Activated naive CD8-positive, alpha-beta T cell treated with anti-CD3 and anti-CD28 coated beads, Interleukin-2, amount 50 U/mL, for 24 hours (primary cell): ENCODE measurements around the gene PRR5.

Experiments used
- ATAC-seq: fragments of 150-1000 bp; cut with Tn5 transposase; one replicate; pipeline ENCODE4 v1.10.0; 2021
- DNase-seq: peaks from one replicate; pipeline ENCODE4 v3.0.0; 2021
- H3K27ac Mint-ChIP-seq: one replicate; pipeline ENCODE4 v1.8.0; 2021; ENCODE audit warnings: mild to moderate bottlenecking, mixed read lengths
- H3K27me3 Mint-ChIP-seq: one replicate; pipeline ENCODE4 v1.8.0; 2021; ENCODE audit warnings: mixed read lengths
- H3K36me3 Mint-ChIP-seq: one replicate; pipeline ENCODE4 v1.8.0; 2021; ENCODE audit warnings: low read depth, mixed read lengths
- H3K4me1 Mint-ChIP-seq: one replicate; pipeline ENCODE4 v1.8.0; 2021; ENCODE audit warnings: mixed read lengths
- H3K4me3 Mint-ChIP-seq: one replicate; pipeline ENCODE4 v1.8.0; 2021; ENCODE audit warnings: mild to moderate bottlenecking, moderate library complexity, mixed read lengths
- H3K9me3 Mint-ChIP-seq: one replicate; pipeline ENCODE4 v1.8.0; 2021; ENCODE audit warnings: mixed read lengths

The PRR5 gene

GRCh38 chr22:44727709-44728108 is 25.7 kb downstream of the PRR5 start:
- Mint-ChIP-seq H3K27ac (no peak overlapping the region), H3K36me3 (peaks cover 7% of the 10 kb centered on the region), H3K27me3 (no peaks in the 10 kb centered on the region), H3K9me3 (no peaks in the 10 kb centered on the region), H3K4me1 (peaks cover 9% of the 10 kb centered on the region), H3K4me3 (no peak overlapping the region)
- no peak for DNase-seq
- no peak for ATAC-seq

- ATAC-seq (no peak), DNase-seq (no peak)
- Mint-ChIP-seq H3K27me3 (no peaks in the 10 kb centered on the region), H3K27ac (no peak overlapping the region), H3K9me3 (no peaks in the 10 kb centered on the region), H3K4me3 (no peak overlapping the region), H3K4me1 (peaks cover 9% of the 10 kb centered on the region), H3K36me3 (peaks cover 8% of the 10 kb centered on the region)
Observed at GRCh38 chr22:44728761-44729324, 26.8 kb downstream of the PRR5 start.

DNA sequence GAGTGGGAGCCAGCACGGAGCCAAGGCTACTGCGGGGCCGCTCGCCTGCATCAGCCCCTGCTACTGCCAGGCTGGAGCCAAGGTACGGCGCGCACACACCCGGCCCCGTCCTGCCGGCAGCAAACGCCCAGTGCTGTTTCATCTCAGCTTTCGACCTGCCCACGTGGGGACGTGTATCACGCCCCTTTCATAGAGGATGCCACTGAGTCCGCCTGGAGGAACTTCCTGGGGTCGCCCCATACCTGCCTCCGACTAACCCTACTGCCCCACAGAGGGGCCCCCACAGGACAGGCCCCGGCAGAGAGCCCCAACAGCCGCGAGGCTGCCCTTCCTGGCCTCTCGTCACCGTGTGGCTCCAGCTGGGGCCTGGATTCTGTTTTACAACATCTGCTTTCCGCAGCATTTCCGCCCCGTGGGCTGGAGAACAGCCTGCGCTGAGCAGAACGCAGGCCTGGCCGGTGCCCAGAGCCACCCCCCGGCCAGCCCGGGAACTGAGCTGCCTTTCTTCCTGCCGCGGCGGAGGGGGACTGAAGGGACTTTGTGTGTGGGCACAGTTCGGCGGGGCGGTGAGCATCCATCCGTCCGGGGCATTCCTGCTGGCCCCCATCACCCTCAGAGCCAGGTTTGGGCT is 27.5 kb downstream of the PRR5 start:
- Mint-ChIP-seq H3K9me3 (no peaks in the 10 kb centered on the region), H3K27ac (no peak overlapping the region), H3K36me3 (peaks cover 8% of the 10 kb centered on the region), H3K27me3 (no peaks in the 10 kb centered on the region), H3K4me1 (peaks cover 9% of the 10 kb centered on the region), H3K4me3 (no peak overlapping the region)
- peak; percentile 16 for ATAC-seq
- no peak for DNase-seq

- H3K4me1 Mint-ChIP-seq: peaks cover 9% of the 10 kb centered on the region
- H3K36me3 Mint-ChIP-seq: peaks cover 8% of the 10 kb centered on the region
- H3K4me3 Mint-ChIP-seq: no peak overlapping the region
- no peak for ATAC-seq
- no peak overlapping the region for H3K27ac Mint-ChIP-seq
- H3K27me3 Mint-ChIP-seq: no peaks in the 10 kb centered on the region
- H3K9me3 Mint-ChIP-seq: no peaks in the 10 kb centered on the region
- no peak for DNase-seq
Observed at GRCh38 chr22:44730022-44730393, 28.0 kb downstream of the PRR5 start.

- ATAC-seq (no peak), DNase-seq (no peak)
- no peak overlapping the region for H3K27ac Mint-ChIP-seq
- H3K27me3 Mint-ChIP-seq: no peaks in the 10 kb centered on the region
- H3K4me3 Mint-ChIP-seq: no peak overlapping the region
- H3K4me1 Mint-ChIP-seq: peaks cover 9% of the 10 kb centered on the region
- H3K36me3 Mint-ChIP-seq: peaks cover 8% of the 10 kb centered on the region
- no peaks in the 10 kb centered on the region for H3K9me3 Mint-ChIP-seq
Observed at GRCh38 chr22:44730490-44731356, 28.7 kb downstream of the PRR5 start.

- H3K36me3 Mint-ChIP-seq: peaks cover 8% of the 10 kb centered on the region
- H3K9me3 Mint-ChIP-seq: no peaks in the 10 kb centered on the region
- H3K27me3 Mint-ChIP-seq: no peaks in the 10 kb centered on the region
- no peak overlapping the region for H3K4me3 Mint-ChIP-seq
- H3K4me1 Mint-ChIP-seq: peaks cover 9% of the 10 kb centered on the region
- H3K27ac Mint-ChIP-seq: no peak overlapping the region
- DNase-seq (no peak), ATAC-seq (no peak)
Observed at GRCh38 chr22:44731357-44731970, 29.5 kb downstream of the PRR5 start.

DNA sequence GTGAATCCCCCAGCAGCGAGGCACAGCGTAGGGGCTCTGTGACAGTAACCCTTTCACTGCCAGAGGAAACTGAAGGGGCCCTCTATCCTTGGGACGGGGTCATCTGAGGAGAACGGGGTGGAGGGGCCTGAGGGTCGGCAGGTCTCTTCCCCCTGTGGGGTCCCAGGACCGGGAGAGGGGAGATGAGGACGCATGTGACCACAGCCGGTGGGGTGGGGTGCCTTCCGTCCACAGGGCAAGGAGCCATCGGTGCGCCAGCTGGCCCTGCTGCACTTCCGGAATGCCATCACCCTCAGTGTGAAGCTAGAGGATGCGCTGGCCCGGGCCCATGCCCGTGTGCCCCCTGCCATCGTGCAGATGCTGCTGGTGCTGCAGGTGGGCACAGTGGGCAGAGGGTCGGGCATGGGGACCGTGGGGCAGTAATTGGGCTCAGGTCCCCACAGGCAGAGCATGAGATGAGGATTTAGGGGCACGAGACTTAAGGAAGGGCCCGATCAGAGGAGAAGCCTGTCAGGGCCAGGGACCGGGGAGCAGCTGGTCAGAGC is 30.1 kb downstream of the PRR5 start:
- no peak overlapping the region for H3K27ac Mint-ChIP-seq
- peaks cover 8% of the 10 kb centered on the region for H3K36me3 Mint-ChIP-seq
- ATAC-seq: no peak
- H3K9me3 Mint-ChIP-seq: no peaks in the 10 kb centered on the region
- H3K4me3 Mint-ChIP-seq: no peak overlapping the region
- DNase-seq: no peak
- peaks cover 9% of the 10 kb centered on the region for H3K4me1 Mint-ChIP-seq
- no peaks in the 10 kb centered on the region for H3K27me3 Mint-ChIP-seq

DNA sequence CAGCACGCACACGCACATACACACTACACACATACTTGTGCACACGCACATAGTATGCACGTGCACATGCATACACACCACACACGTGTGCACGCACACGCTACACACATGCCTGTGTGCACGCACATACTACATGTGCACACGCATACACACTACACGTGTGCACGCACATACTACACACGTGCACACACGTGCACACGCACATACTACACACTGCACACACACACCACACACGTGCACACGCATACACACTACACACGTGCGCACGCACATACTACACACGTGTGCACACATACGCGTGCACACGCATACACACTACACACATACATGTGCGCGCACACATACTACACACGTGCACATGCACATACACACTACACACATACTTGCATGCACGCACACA is 30.7 kb downstream of the PRR5 start:
- ATAC-seq (no peak), DNase-seq (no peak)
- Mint-ChIP-seq H3K4me3 (no peak overlapping the region), H3K36me3 (peaks cover 8% of the 10 kb centered on the region), H3K27ac (no peak overlapping the region), H3K4me1 (peaks cover 9% of the 10 kb centered on the region), H3K27me3 (no peaks in the 10 kb centered on the region), H3K9me3 (no peaks in the 10 kb centered on the region)

DNA sequence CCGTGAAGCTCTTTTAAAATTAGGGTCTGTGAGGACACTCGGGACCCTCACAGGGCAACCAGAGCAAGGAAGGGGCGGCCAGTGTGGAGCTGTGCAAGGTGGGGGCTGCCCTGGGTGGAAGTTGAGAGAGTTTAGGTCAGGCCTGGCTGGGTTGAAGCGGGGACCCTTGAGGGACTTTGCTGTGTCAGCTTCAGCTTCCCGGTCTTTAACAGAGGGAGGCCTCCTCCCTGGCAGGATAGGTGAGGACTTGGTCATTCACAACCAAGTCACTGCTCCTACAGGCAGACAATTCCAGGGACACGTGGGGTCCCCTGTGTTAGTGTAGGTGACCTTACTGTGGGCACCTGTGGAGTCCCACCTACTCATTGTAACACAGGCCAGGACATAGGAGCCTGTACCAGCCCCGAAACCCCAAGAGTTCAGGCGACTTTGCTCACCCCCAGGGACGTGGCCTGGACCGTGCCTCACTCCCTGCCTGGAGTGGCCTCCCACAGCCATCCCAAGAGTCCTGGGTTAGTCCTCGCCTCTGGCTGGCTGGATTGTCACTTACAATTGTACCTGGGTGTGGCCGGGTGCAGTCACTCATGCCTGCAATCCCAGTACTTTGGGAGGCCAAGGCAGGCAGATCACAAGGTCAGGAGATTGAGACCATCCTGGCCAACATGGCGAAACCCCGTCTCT is 31.6 kb downstream of the PRR5 start:
- Mint-ChIP-seq H3K9me3 (no peaks in the 10 kb centered on the region), H3K36me3 (peaks cover 8% of the 10 kb centered on the region), H3K27ac (no peak overlapping the region), H3K4me3 (no peak overlapping the region), H3K27me3 (no peaks in the 10 kb centered on the region), H3K4me1 (peaks cover 7% of the 10 kb centered on the region)
- ATAC-seq: no peak
- DNase-seq: no peak

- peaks cover 2% of the 10 kb centered on the region for H3K4me1 Mint-ChIP-seq
- ATAC-seq (no peak), DNase-seq (no peak)
- H3K27me3 Mint-ChIP-seq: no peaks in the 10 kb centered on the region
- H3K36me3 Mint-ChIP-seq: peaks cover 8% of the 10 kb centered on the region
- H3K4me3 Mint-ChIP-seq: no peak overlapping the region
- H3K9me3 Mint-ChIP-seq: no peaks in the 10 kb centered on the region
- no peak overlapping the region for H3K27ac Mint-ChIP-seq
Observed at GRCh38 chr22:44734278-44734677, 32.3 kb downstream of the PRR5 start.

GRCh38 chr22:44734801-44735517 is 33.0 kb downstream of the PRR5 start:
- Mint-ChIP-seq H3K27me3 (no peaks in the 10 kb centered on the region), H3K27ac (no peak overlapping the region), H3K4me1 (no peaks in the 10 kb centered on the region), H3K36me3 (peaks cover 8% of the 10 kb centered on the region), H3K4me3 (no peak overlapping the region), H3K9me3 (no peaks in the 10 kb centered on the region)
- ATAC-seq (no peak), DNase-seq (no peak)

GRCh38 chr22:44735518-44736428 is 33.8 kb downstream of the PRR5 start:
- H3K4me1 Mint-ChIP-seq: no peaks in the 10 kb centered on the region
- ATAC-seq (peak; percentile 63), DNase-seq (peak; percentile 91)
- no peaks in the 10 kb centered on the region for H3K9me3 Mint-ChIP-seq
- H3K27me3 Mint-ChIP-seq: no peaks in the 10 kb centered on the region
- peaks cover 7% of the 10 kb centered on the region for H3K36me3 Mint-ChIP-seq
- no peak overlapping the region for H3K4me3 Mint-ChIP-seq
- no peak overlapping the region for H3K27ac Mint-ChIP-seq
